ENCODE measurements around the gene TTC13.

DNA sequence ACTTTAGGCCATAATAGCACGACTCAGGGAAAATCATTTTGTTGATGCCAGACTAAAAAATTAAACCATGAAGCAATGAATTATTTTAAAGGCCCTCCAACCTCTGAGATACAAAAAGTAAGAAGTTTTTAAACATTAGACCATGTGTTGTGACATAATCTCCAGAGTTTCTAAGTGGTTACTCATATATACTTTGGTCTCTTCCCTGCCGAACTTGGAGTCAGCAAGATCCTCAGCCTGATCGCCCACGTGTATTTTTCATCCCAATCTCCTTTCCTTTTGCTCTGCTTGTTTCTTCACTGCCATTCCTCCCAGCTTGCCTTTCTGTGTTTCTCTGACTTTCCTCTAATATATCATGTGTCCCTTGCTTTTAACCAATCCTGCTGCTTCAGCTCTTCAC lies 4.0 kb upstream of the TTC13 start:
- TF ChIP-seq, protein P1, sequence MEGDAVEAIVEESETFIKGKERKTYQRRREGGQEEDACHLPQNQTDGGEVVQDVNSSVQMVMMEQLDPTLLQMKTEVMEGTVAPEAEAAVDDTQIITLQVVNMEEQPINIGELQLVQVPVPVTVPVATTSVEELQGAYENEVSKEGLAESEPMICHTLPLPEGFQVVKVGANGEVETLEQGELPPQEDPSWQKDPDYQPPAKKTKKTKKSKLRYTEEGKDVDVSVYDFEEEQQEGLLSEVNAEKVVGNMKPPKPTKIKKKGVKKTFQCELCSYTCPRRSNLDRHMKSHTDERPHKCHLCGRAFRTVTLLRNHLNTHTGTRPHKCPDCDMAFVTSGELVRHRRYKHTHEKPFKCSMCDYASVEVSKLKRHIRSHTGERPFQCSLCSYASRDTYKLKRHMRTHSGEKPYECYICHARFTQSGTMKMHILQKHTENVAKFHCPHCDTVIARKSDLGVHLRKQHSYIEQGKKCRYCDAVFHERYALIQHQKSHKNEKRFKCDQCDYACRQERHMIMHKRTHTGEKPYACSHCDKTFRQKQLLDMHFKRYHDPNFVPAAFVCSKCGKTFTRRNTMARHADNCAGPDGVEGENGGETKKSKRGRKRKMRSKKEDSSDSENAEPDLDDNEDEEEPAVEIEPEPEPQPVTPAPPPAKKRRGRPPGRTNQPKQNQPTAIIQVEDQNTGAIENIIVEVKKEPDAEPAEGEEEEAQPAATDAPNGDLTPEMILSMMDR (IDR thresholded peaks at IDR 0.05), result no peak
- no peak for TF ChIP-seq POLR2A (IDR thresholded peaks at IDR 0.05)

All from tibial nerve (tissue), 3 donors.